ENCODE results near the gene RCOR1. TPM values are rescaled to one million over a fixed set of nuclear protein-coding genes. Genes with fewer than 3 reads are reported as not detected.

The RCOR1 gene
- total RNA-seq, 4 donors from 2014 or later = 15.7 to 31.0 (median 25.8) TPM

DNA sequence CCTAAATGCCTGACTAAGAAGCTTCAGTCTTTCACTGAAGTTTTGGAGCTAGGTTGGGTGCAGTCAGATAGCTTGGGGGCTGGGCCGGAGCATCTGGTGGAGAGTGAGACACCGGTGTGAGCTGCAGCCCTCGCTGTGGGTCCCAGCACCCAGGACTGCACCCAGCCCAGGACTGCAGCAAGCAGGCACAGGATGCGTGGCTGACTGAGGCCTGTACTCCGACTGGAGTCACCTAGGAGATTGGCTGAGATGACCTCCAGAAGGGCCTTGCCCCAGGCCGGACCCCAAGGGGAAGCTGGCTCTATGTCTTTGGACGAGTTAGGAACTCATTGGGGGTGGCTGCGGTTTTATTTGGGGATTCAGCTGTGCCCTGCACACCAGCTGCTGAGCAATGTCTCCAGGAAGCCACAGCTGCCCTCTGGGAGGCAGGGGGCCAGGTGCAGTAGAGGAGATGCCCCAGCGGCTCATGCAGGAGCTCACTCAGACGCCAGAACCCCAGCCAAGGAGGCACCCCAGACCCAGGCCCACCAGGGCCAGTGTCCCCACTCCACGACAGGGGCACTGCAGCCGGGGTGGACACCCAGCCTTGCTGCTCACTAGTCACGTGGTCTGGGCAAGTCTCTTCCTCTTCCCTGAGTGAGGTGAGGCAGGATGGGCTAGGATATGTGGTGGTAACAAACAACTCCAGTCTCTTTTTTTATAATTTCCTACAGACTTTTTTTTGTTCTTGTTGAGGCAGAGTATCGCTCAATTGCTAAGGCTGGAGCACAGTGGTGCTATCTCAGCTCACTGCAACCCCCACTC lies 31.8 kb upstream of the RCOR1 start:
- no peaks in the 10 kb centered on the region for H3K9me3 ChIP-seq
- intact Hi-C loops (cut with DNase I; ENCODE audit: low total_unique reads) = no loop called here
- no peak overlapping the region for H3K27ac ChIP-seq
- no peaks in the 10 kb centered on the region for H3K27me3 ChIP-seq
- whole genome bisulfite sequencing, 2 donors (ENCODE audit: low coverage in 1 of 2) = 77 to 83% methylated on average over 1 to 13 of the region's 14 CpGs
- TF ChIP-seq POLR2A (IDR thresholded peaks at IDR 0.05) (no peak), EP300 (IDR thresholded peaks at IDR 0.05; ENCODE audit: low read depth) (no peak), POLR2AphosphoS5 (IDR thresholded peaks at IDR 0.05) (no peak)
- TF ChIP-seq, protein P1, sequence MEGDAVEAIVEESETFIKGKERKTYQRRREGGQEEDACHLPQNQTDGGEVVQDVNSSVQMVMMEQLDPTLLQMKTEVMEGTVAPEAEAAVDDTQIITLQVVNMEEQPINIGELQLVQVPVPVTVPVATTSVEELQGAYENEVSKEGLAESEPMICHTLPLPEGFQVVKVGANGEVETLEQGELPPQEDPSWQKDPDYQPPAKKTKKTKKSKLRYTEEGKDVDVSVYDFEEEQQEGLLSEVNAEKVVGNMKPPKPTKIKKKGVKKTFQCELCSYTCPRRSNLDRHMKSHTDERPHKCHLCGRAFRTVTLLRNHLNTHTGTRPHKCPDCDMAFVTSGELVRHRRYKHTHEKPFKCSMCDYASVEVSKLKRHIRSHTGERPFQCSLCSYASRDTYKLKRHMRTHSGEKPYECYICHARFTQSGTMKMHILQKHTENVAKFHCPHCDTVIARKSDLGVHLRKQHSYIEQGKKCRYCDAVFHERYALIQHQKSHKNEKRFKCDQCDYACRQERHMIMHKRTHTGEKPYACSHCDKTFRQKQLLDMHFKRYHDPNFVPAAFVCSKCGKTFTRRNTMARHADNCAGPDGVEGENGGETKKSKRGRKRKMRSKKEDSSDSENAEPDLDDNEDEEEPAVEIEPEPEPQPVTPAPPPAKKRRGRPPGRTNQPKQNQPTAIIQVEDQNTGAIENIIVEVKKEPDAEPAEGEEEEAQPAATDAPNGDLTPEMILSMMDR (IDR thresholded peaks at IDR 0.05) = no peak
- peaks cover 0 to 2% (median under 1%) of the 10 kb centered on the region in 4 donors for H3K4me1 ChIP-seq
- DNase-seq = no peak
- H3K36me3 ChIP-seq = no peaks in the 10 kb centered on the region
- H3K4me3 ChIP-seq = no peak overlapping the region
- in situ Hi-C loops (cut with MboI; ENCODE audit: low pct_ligation_motif_present in 1 of 4, low pct_unique_long_range_greater_than_20kb in 1 of 4, low sequenced_read_pairs in 3 of 4) = no loop called here

DNA sequence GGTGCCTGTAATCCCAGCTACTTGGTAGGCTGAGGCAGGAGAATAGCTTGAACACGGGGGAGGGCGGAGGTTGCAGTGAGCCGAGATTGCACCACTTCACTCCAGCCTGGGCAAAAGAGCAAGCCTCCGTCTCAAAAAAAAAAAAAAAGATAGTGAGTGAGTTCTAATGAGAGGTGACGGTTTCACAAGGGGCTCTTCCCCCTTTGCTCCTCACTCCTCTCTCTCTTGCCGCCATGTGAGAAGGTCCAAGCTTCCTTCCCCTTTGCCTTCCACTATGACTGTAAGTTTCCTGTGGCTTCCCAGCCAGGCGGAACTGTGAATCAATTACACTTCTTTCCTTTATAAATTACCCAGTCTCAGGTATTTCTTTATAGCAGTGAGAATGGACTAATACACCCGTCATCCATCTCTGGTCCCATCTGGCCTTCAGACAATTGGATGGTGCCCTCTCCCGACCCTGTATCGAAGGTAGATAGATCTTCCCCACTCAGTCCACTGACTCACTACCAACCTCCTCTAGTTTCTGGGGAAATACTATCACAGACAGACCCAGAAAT lies 27.0 kb upstream of the RCOR1 start:
- Histone ChIP-seq H3K4me3 (no peak overlapping the region), H3K36me3 (no peaks in the 10 kb centered on the region), H3K9me3 (no peaks in the 10 kb centered on the region), H3K27ac (no peak overlapping the region), H3K4me1 (peaks cover 0 to 10% (median 2%) of the 10 kb centered on the region in 4 donors), H3K27me3 (no peaks in the 10 kb centered on the region)
- no peak for TF ChIP-seq EP300 (IDR thresholded peaks at IDR 0.05; ENCODE audit: low read depth)
- TF ChIP-seq, protein P1 (IDR thresholded peaks at IDR 0.05) = no peak
- no peak for DNase-seq
- intact Hi-C loops (cut with DNase I; ENCODE audit: low total_unique reads) = no loop called here
- in situ Hi-C loops (cut with MboI; ENCODE audit: low pct_ligation_motif_present in 1 of 4, low pct_unique_long_range_greater_than_20kb in 1 of 4, low sequenced_read_pairs in 3 of 4) = no loop called here
- 69 to 70% methylated on average over 5 to 10 of the region's 10 CpGs for WGBS, 2 donors (ENCODE audit: low coverage in 1 of 2)

DNA sequence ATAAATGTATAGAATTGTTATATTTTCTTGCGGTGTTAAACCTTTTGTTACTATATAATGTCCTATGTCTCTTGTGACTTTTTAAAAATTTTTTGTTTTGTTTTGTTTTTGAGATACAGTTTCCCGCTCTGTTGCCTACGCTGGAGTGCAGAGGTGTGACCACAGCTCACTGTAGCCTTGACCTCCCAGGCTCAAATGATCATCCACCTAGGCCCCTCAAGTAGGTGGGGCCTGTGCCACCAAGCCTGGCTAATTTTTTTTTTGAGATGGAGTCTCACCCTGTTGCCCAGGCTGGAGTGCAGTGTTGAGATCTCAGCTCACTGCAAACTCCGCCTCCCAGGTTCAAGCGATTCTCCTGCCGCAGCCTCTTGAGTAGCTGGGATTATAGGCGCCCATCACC lies 26.5 kb upstream of the RCOR1 start:
- H3K4me3 ChIP-seq = no peak overlapping the region
- no peaks in the 10 kb centered on the region for H3K36me3 ChIP-seq
- no peak overlapping the region for H3K27ac ChIP-seq
- no peak for DNase-seq
- TF ChIP-seq POLR2AphosphoS5 (IDR thresholded peaks at IDR 0.05) = no peak
- TF ChIP-seq POLR2A (IDR thresholded peaks at IDR 0.05) = no peak
- TF ChIP-seq, protein P1 (IDR thresholded peaks at IDR 0.05) = no peak
- TF ChIP-seq EP300 (IDR thresholded peaks at IDR 0.05; ENCODE audit: low read depth) = no peak
- in situ Hi-C loops (cut with MboI; ENCODE audit: low pct_ligation_motif_present in 1 of 4, low pct_unique_long_range_greater_than_20kb in 1 of 4, low sequenced_read_pairs in 3 of 4) (no loop called here), intact Hi-C loops (cut with DNase I; ENCODE audit: low total_unique reads) (no loop called here)
- no peaks in the 10 kb centered on the region for H3K27me3 ChIP-seq
- peaks cover 0 to 10% (median 2%) of the 10 kb centered on the region in 4 donors for H3K4me1 ChIP-seq
- H3K9me3 ChIP-seq = no peaks in the 10 kb centered on the region
- whole genome bisulfite sequencing, 2 donors (ENCODE audit: low coverage in 1 of 2) = 91 to 100% methylated on average over 3 to 7 of the region's 7 CpGs

DNA sequence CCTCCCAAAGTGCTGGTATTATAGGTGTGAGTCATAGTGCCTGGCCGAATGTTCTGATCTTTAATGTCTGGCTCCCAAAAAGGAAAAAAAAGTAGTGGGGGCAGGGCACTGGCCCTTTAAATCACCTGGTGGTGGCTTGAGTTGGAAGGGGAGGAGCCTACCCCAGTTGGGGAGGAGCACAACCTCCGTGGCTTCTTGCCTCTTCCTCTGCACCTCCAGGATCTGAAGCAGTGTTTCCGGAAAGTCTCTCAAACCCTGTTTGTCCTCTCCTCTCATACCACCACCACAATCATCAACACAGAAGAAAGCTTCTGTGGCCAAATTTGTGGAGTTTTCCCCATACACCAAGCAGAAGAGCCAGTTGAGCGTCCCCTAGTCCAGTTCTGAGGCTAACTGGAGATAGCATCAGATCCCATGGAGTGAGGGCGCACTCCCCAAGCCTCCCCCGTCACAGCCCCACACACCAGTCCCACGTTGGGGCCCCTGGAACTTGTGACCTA lies 24.3 kb upstream of the RCOR1 start:
- peak overlapping the region in 1 of 4 donors; percentile 35 for H3K27ac ChIP-seq
- no peaks in the 10 kb centered on the region for H3K9me3 ChIP-seq
- H3K27me3 ChIP-seq = no peaks in the 10 kb centered on the region
- no peaks in the 10 kb centered on the region for H3K36me3 ChIP-seq
- in situ Hi-C loops (cut with MboI; ENCODE audit: low pct_ligation_motif_present in 1 of 4, low pct_unique_long_range_greater_than_20kb in 1 of 4, low sequenced_read_pairs in 3 of 4) = no loop called here
- intact Hi-C loops (cut with DNase I; ENCODE audit: low total_unique reads) = no loop called here
- no peak overlapping the region for H3K4me3 ChIP-seq
- TF ChIP-seq, protein P1 (IDR thresholded peaks at IDR 0.05) = no peak
- TF ChIP-seq POLR2A (IDR thresholded peaks at IDR 0.05) = no peak
- TF ChIP-seq POLR2AphosphoS5 (IDR thresholded peaks at IDR 0.05) = no peak
- TF ChIP-seq EP300 (IDR thresholded peaks at IDR 0.05; ENCODE audit: low read depth) = no peak
- peaks cover 0 to 10% (median 2%) of the 10 kb centered on the region in 4 donors for H3K4me1 ChIP-seq
- 0 to 49% methylated on average over 1 to 7 of the region's 7 CpGs for WGBS, 2 donors (ENCODE audit: low coverage in 1 of 2)
- DNase-seq = peak; percentile 67

Measured in transverse colon (tissue), 4 donors.